Sigmoid colon (tissue), 4 donors: ENCODE results near the gene SLC8A3.

Experiments used
- POLR2AphosphoS5 ChIP-seq, 4 donors: sonication (generic); formaldehyde crosslinking; IDR thresholded peaks; one replicate each; pipeline ENCODE4 v1.6.1; 2017; ENCODE audit warnings: antibody characterized with exemption in 4 of 4
- TF ChIP-seq, protein P1 (sequence below), 4 experiments: fragments of 450-650 bp in 3 of 4; fragments of 200-600 bp in 1 of 4; IDR thresholded peaks; one replicate each; pipeline ENCODE4 v1.5.1; 2016 to 2019; ENCODE audit warnings: antibody characterized with exemption in 4 of 4, mild to moderate bottlenecking in 3 of 4, moderate library complexity in 2 of 4

DNA sequence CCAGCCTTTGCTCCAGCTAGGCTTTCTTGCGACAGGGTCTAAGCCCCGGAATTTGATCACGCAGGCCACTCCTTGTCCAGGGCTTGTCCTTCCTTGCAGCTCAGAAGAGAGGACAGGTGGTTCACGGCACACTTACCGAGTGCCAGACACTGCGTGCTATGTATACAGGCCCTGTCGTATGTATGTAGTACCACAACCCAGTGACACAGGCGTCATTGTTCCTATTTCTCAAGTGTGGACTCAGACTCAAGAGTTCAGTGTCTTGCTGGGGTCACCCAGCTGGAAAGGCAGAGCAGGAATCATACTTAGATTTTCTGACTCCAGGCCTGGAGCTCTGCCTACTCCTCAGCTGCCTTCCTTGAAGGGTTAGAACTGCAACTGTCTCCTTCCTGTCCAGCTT is 155.6 kb downstream of the SLC8A3 start:
- no peak for TF ChIP-seq POLR2AphosphoS5 (IDR thresholded peaks at IDR 0.05)
- TF ChIP-seq, protein P1, sequence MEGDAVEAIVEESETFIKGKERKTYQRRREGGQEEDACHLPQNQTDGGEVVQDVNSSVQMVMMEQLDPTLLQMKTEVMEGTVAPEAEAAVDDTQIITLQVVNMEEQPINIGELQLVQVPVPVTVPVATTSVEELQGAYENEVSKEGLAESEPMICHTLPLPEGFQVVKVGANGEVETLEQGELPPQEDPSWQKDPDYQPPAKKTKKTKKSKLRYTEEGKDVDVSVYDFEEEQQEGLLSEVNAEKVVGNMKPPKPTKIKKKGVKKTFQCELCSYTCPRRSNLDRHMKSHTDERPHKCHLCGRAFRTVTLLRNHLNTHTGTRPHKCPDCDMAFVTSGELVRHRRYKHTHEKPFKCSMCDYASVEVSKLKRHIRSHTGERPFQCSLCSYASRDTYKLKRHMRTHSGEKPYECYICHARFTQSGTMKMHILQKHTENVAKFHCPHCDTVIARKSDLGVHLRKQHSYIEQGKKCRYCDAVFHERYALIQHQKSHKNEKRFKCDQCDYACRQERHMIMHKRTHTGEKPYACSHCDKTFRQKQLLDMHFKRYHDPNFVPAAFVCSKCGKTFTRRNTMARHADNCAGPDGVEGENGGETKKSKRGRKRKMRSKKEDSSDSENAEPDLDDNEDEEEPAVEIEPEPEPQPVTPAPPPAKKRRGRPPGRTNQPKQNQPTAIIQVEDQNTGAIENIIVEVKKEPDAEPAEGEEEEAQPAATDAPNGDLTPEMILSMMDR (IDR thresholded peaks at IDR 0.05): no peak
